Gastroesophageal sphincter (tissue), 4 donors: ENCODE data around the gene KLRC2. TPM values are rescaled to one million over a fixed set of nuclear protein-coding genes. Genes with fewer than 3 reads are reported as not detected.
"Not testable (repeated sequence)": the region's sequence is repeated elsewhere in the genome, so short reads cannot be mapped to it uniquely, and the experiment has no call there.

Experiments used
- ATAC-seq: fragments of 150-250 bp; one replicate; pipeline ENCODE4 v1.9.1; 2016; ENCODE audit warnings: mild to moderate bottlenecking, moderate library complexity
- H3K27ac ChIP-seq, 4 donors: fragments of 200-600 bp; sonication (generic) in 3 of 4; 1 replicate in 3 of 4; 2 replicates in 1 of 4; pipeline ENCODE4 v1.5.1; 2016 to 2019
- H3K27me3 ChIP-seq: fragments of 200-600 bp; sonication (generic); one replicate; pipeline ENCODE4 v1.5.1; 2019
- H3K36me3 ChIP-seq, 2 donors: fragments of 200-600 bp; sonication (generic); one replicate each; pipeline ENCODE4 v1.5.1; 2019; ENCODE audit warnings: control low read depth in 1 of 2
- H3K4me1 ChIP-seq, 3 donors: fragments of 200-600 bp; sonication (generic); 1 replicate in 2 of 3; 2 replicates in 1 of 3; pipeline ENCODE4 v1.5.1; 2016 to 2019; ENCODE audit warnings: control low read depth in 2 of 3
- H3K4me3 ChIP-seq, 2 donors: fragments of 200-600 bp; sonication (generic); one replicate each; pipeline ENCODE4 v1.5.1; 2019; ENCODE audit warnings: mild to moderate bottlenecking in 1 of 2, moderate library complexity in 1 of 2
- H3K9me3 ChIP-seq, 3 donors: fragments of 200-600 bp; sonication (generic); one replicate each; pipeline ENCODE4 v1.5.1; 2017 to 2019; ENCODE audit warnings: control low read depth in 2 of 3
- CTCF ChIP-seq, 4 experiments: fragments of 200-600 bp in 2 of 4; fragments of 450-650 bp in 2 of 4; sonication (generic) in 1 of 4; IDR thresholded peaks; one replicate each; pipeline ENCODE4 v1.5.1; 2017 to 2019; ENCODE audit warnings: antibody characterized with exemption in 4 of 4, mild to moderate bottlenecking in 2 of 4, moderate library complexity in 2 of 4
- EP300 ChIP-seq: sonication (generic); formaldehyde crosslinking; IDR thresholded peaks from one replicate; pipeline ENCODE4 v1.6.1; 2017; ENCODE audit warnings: antibody characterized with exemption, mild to moderate bottlenecking
- POLR2A ChIP-seq, 2 donors: fragments of 450-650 bp; IDR thresholded peaks; one replicate each; pipeline ENCODE4 v1.6.1; 2017; ENCODE audit warnings: antibody characterized with exemption in 2 of 2, mild to moderate bottlenecking in 2 of 2, moderate library complexity in 1 of 2
- POLR2AphosphoS5 ChIP-seq: sonication (generic); formaldehyde crosslinking; IDR thresholded peaks from one replicate; pipeline ENCODE4 v1.6.1; 2017; ENCODE audit warnings: antibody characterized with exemption
- WGBS, 2 donors: methylation state at CpG; one replicate each; pipeline ENCODE4 v1.1.5; 2018; ENCODE audit warnings: low coverage in 1 of 2; 5-methylcytosine and 5-hydroxymethylcytosine counted together
- total RNA-seq, 4 donors: library from RNA; depleted of rRNA; stranded (reverse); fragments of >200 nt; gene quantifications; one replicate each; pipeline ENCODE4 v1.1.0, GENCODE V29; 2016

KLRC2 gene
- total RNA-seq, 4 donors from 2014 or later, result 0.40 TPM; not detected in 3

GRCh38 chr12:10388624-10389413, 47.0 kb downstream of the KLRC2 start:
- Histone ChIP-seq H3K27me3 (no peaks in the 10 kb centered on the region), H3K4me3 (no peak overlapping the region), H3K9me3 (peaks cover 0 to 3% (median 0%) of the 10 kb centered on the region in 3 donors), H3K36me3 (no peaks in the 10 kb centered on the region), H3K4me1 (peaks cover 0 to 14% (median 4%) of the 10 kb centered on the region in 3 donors), H3K27ac (no peak overlapping the region)
- 55 to 74% methylated on average over 9 of the region's 9 CpGs for WGBS, 2 donors
- no peak for TF ChIP-seq CTCF (IDR thresholded peaks at IDR 0.05)
- ATAC-seq, result no peak

GRCh38 chr12:10387498-10387897, 48.3 kb downstream of the KLRC2 start:
- H3K4me3 ChIP-seq, H3K4me1 ChIP-seq, H3K9me3 ChIP-seq, H3K27me3 ChIP-seq, H3K36me3 ChIP-seq, ATAC-seq, H3K27ac ChIP-seq: not testable (repeated sequence)
- WGBS, 2 donors, result 87 to 91% methylated on average over 6 of the region's 6 CpGs

GRCh38 chr12:10386857-10387256, 49.0 kb downstream of the KLRC2 start:
- Histone ChIP-seq H3K27me3 (no peaks in the 10 kb centered on the region), H3K4me3 (no peak overlapping the region), H3K36me3 (no peaks in the 10 kb centered on the region), H3K27ac (no peak overlapping the region), H3K9me3 (peaks cover 0 to 3% (median 0%) of the 10 kb centered on the region in 3 donors), H3K4me1 (peaks cover 0 to 2% (median 0%) of the 10 kb centered on the region in 3 donors)
- ATAC-seq, result no peak
- no peak for TF ChIP-seq POLR2A (IDR thresholded peaks at IDR 0.05)
- TF ChIP-seq EP300, result no peak
- no peak for TF ChIP-seq POLR2AphosphoS5
- no peak for TF ChIP-seq CTCF (IDR thresholded peaks at IDR 0.05)
- 73% methylated on average over 1 of the region's 1 CpG for WGBS, 2 donors

DNA sequence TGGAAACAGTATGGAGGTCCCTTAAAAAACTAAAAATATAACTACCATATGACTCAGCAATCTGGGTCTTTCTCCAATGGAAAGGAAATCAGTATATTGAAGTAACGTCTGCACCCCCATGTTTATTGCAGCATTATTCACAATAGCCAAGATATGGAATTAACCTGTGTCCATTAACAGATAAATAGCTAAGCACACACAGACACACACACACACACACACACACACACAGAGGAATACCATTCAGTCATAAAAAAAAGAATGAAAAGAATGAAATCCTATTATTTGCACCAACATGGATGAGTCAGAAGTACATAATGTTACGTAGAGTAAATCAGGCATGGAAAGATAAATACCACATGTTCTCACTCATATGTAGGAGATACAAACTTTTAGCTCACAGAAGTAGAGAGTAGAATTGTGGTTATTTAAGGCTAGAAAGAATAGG, 50.6 kb downstream of the KLRC2 start:
- 46 to 50% methylated on average over 2 of the region's 2 CpGs for WGBS, 2 donors
- no peak overlapping the region for H3K4me3 ChIP-seq
- no peak for ATAC-seq
- no peak for TF ChIP-seq POLR2A (IDR thresholded peaks at IDR 0.05)
- TF ChIP-seq POLR2AphosphoS5, result no peak
- no peak for TF ChIP-seq CTCF (IDR thresholded peaks at IDR 0.05)
- TF ChIP-seq EP300, result no peak
- no peaks in the 10 kb centered on the region for H3K36me3 ChIP-seq
- H3K9me3 ChIP-seq, result peaks cover 0 to 3% (median 0%) of the 10 kb centered on the region in 3 donors
- no peak overlapping the region for H3K27ac ChIP-seq
- no peaks in the 10 kb centered on the region for H3K27me3 ChIP-seq
- H3K4me1 ChIP-seq, result no peaks in the 10 kb centered on the region

DNA sequence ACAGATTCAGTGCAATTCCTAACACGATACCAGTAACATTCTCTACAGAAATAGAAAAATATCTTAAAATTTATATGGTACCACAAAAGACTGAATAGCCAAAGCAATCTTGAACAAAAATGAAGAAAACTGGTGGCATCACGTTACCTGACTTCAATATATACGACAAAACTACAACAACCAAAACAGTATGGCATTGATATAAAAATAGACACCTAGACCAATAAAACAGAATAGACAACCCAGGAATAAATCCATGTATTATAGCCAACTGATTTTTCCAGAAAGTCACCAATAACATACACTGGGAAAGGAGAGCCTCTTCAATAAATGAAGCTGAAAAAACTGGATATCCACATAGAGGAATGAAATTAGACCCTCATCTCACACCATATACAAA, 51.6 kb downstream of the KLRC2 start:
- H3K27ac ChIP-seq, result no peak overlapping the region
- 87 to 93% methylated on average over 3 of the region's 3 CpGs for WGBS, 2 donors
- H3K4me3 ChIP-seq, result no peak overlapping the region
- no peaks in the 10 kb centered on the region for H3K27me3 ChIP-seq
- H3K36me3 ChIP-seq, result no peaks in the 10 kb centered on the region
- H3K9me3 ChIP-seq, result peaks cover 0 to 3% (median 0%) of the 10 kb centered on the region in 3 donors
- no peak for TF ChIP-seq EP300
- no peak for TF ChIP-seq POLR2AphosphoS5
- no peak for TF ChIP-seq POLR2A (IDR thresholded peaks at IDR 0.05)
- TF ChIP-seq CTCF (IDR thresholded peaks at IDR 0.05), result no peak
- no peaks in the 10 kb centered on the region for H3K4me1 ChIP-seq
- no peak for ATAC-seq
